NT2/D1 (cell line): ENCODE data around the gene KAZN.

Experiments
- DNase-seq: peaks from one replicate; pipeline ENCODE4 v3.0.0-alpha.2; 2011; ENCODE audit warnings: low read depth, low spot score
- H3K27me3 ChIP-seq: 2 replicates; pipeline ENCODE4 v1.6.0; 2011; ENCODE audit warnings: mild to moderate bottlenecking; ENCODE audit not compliant: insufficient read length, insufficient read depth
- H3K36me3 ChIP-seq: 2 replicates; pipeline ENCODE4 v1.6.1; 2011; ENCODE audit warnings: mild to moderate bottlenecking, low read length, mixed read lengths; ENCODE audit not compliant: insufficient read depth, insufficient read length
- H3K4me1 ChIP-seq: 2 replicates; pipeline ENCODE4 v1.5.1; 2011; ENCODE audit not compliant: insufficient read depth, insufficient read length
- H3K4me3 ChIP-seq: 2 replicates; pipeline ENCODE4 v1.5.1; 2011; ENCODE audit warnings: low read depth; ENCODE audit not compliant: insufficient read length
- H3K9ac ChIP-seq: 2 replicates; pipeline ENCODE4 v1.6.0; 2011; ENCODE audit warnings: low read depth; ENCODE audit not compliant: insufficient read length
- H3K9me3 ChIP-seq: 2 replicates; pipeline ENCODE4 v1.5.1; 2011; ENCODE audit warnings: mild to moderate bottlenecking, low read length; ENCODE audit not compliant: insufficient read depth
- SUZ12 ChIP-seq: IDR thresholded peaks from 2 replicates; pipeline ENCODE4 v1.6.1; 2011; ENCODE audit not compliant: insufficient read length, insufficient read depth; ENCODE audit errors: extremely low read depth
- YY1 ChIP-seq: IDR thresholded peaks from 2 replicates; pipeline ENCODE4 v1.6.1; 2011; ENCODE audit not compliant: insufficient read length, insufficient read depth
- ZNF274 ChIP-seq: IDR thresholded peaks from 2 replicates; pipeline ENCODE4 v1.6.1; 2011; ENCODE audit warnings: mild to moderate bottlenecking, low read depth, low read length

KAZN gene

GRCh38 chr1:14663773-14664172, 65.3 kb downstream of the KAZN start:
- no peak overlapping the region for H3K4me3 ChIP-seq
- no peaks in the 10 kb centered on the region for H3K27me3 ChIP-seq
- H3K36me3 ChIP-seq: no peaks in the 10 kb centered on the region
- no peak overlapping the region for H3K9ac ChIP-seq
- TF ChIP-seq ZNF274 (no peak), YY1 (no peak), SUZ12 (no peak)
- no peaks in the 10 kb centered on the region for H3K9me3 ChIP-seq
- no peak for DNase-seq
- H3K4me1 ChIP-seq: no peaks in the 10 kb centered on the region

GRCh38 chr1:14666373-14666772, 67.9 kb downstream of the KAZN start:
- DNase-seq: no peak
- Histone ChIP-seq H3K4me1 (no peaks in the 10 kb centered on the region), H3K4me3 (no peak overlapping the region), H3K9ac (no peak overlapping the region), H3K36me3 (no peaks in the 10 kb centered on the region), H3K27me3 (no peaks in the 10 kb centered on the region), H3K9me3 (no peaks in the 10 kb centered on the region)
- no peak for TF ChIP-seq ZNF274
- no peak for TF ChIP-seq SUZ12
- TF ChIP-seq YY1: no peak

DNA sequence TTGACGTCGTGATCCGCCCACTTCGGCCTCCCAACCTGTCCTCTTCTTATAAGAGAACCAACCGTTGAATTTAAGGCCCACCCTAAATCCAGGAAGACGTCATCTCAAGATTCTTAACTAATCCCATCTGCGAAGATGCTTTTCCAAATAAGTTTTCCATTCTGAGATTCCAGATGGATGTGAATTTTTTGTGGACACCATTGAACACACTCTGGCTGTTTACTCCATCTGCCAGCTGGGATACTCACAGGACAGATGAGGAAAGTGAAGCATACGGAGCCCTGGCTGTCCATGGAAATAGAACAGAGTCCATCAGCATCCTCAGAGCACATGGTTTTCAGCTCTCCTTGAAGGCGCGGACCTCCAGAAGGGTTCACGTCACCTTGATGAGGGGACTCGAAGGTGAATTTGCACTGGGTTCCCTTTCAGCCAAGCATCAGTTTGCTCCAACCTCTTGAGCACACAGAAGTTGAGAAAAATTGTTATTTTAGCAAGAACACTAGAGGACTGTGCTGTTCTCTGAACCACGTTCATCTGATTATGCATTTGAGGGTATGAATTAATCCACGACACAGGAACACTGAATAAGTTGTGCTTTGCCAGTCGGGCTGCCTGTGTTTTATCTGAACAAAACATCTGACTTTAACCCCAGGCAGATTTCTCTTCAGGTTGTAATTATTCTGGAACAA, 68.6 kb downstream of the KAZN start:
- H3K9ac ChIP-seq: no peak overlapping the region
- H3K4me1 ChIP-seq: no peaks in the 10 kb centered on the region
- no peaks in the 10 kb centered on the region for H3K27me3 ChIP-seq
- H3K36me3 ChIP-seq: no peaks in the 10 kb centered on the region
- TF ChIP-seq SUZ12: no peak
- no peak for TF ChIP-seq ZNF274
- no peak for TF ChIP-seq YY1
- no peaks in the 10 kb centered on the region for H3K9me3 ChIP-seq
- H3K4me3 ChIP-seq: no peak overlapping the region
- no peak for DNase-seq

DNA sequence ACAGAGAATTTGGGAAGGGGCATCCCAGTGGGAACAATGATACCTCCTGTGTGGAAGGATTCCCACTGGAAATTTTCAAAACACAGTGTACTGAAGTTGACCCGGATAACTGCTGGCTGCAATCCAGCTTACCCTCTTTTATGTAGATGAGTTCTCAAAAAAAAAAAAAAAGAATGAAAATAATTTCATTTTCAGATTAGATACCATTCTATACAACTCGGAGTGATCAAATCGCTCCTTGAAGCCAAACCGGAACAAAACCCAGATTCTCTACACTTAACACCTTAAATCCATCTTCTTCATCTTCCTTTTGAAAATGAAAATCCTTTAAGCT, 69.1 kb downstream of the KAZN start:
- Histone ChIP-seq H3K27me3 (no peaks in the 10 kb centered on the region), H3K4me3 (no peak overlapping the region), H3K4me1 (no peaks in the 10 kb centered on the region), H3K9ac (no peak overlapping the region), H3K9me3 (no peaks in the 10 kb centered on the region), H3K36me3 (no peaks in the 10 kb centered on the region)
- no peak for DNase-seq
- TF ChIP-seq ZNF274 (no peak), YY1 (no peak), SUZ12 (no peak)

GRCh38 chr1:14668538-14668937, 70.1 kb downstream of the KAZN start:
- no peak for DNase-seq
- TF ChIP-seq SUZ12 (no peak), YY1 (no peak), ZNF274 (no peak)
- H3K9ac ChIP-seq: no peak overlapping the region
- no peaks in the 10 kb centered on the region for H3K9me3 ChIP-seq
- H3K27me3 ChIP-seq: no peaks in the 10 kb centered on the region
- no peak overlapping the region for H3K4me3 ChIP-seq
- no peaks in the 10 kb centered on the region for H3K4me1 ChIP-seq
- no peaks in the 10 kb centered on the region for H3K36me3 ChIP-seq

- Histone ChIP-seq H3K36me3 (no peaks in the 10 kb centered on the region), H3K27me3 (no peaks in the 10 kb centered on the region), H3K4me3 (no peak overlapping the region), H3K9me3 (peaks cover 14% of the 10 kb centered on the region; the same call in 1 of the 2 replicates), H3K9ac (no peak overlapping the region), H3K4me1 (no peaks in the 10 kb centered on the region)
- DNase-seq: no peak
- TF ChIP-seq ZNF274: no peak
- TF ChIP-seq YY1: no peak
- no peak for TF ChIP-seq SUZ12
These were observed 73.5 kb downstream of the KAZN start for GRCh38 chr1:14672005-14672404.

- H3K36me3 ChIP-seq: no peaks in the 10 kb centered on the region
- H3K4me1 ChIP-seq: no peaks in the 10 kb centered on the region
- no peak for TF ChIP-seq SUZ12
- no peak for TF ChIP-seq YY1
- no peak for TF ChIP-seq ZNF274
- H3K4me3 ChIP-seq: no peak overlapping the region
- DNase-seq: no peak
- no peak overlapping the region for H3K9ac ChIP-seq
- H3K9me3 ChIP-seq: peaks cover 14% of the 10 kb centered on the region; the same call in 1 of the 2 replicates
- H3K27me3 ChIP-seq: no peaks in the 10 kb centered on the region
These were observed 75.5 kb downstream of the KAZN start for GRCh38 chr1:14674030-14674429.
